Right kidney (tissue), 9 donors: ENCODE results near the gene UHRF2.
"Not testable (repeated sequence)": the region's sequence is repeated elsewhere in the genome, so short reads cannot be mapped to it uniquely, and the experiment has no call there.

Experiments used
- DNase-seq: peaks from one replicate; pipeline ENCODE4 v3.0.0-alpha.2; 2016
- long read RNA-seq, 8 donors: transcript quantifications; one replicate each; lab custom pipeline, GENCODE V29; 2026

UHRF2 gene, protein sequence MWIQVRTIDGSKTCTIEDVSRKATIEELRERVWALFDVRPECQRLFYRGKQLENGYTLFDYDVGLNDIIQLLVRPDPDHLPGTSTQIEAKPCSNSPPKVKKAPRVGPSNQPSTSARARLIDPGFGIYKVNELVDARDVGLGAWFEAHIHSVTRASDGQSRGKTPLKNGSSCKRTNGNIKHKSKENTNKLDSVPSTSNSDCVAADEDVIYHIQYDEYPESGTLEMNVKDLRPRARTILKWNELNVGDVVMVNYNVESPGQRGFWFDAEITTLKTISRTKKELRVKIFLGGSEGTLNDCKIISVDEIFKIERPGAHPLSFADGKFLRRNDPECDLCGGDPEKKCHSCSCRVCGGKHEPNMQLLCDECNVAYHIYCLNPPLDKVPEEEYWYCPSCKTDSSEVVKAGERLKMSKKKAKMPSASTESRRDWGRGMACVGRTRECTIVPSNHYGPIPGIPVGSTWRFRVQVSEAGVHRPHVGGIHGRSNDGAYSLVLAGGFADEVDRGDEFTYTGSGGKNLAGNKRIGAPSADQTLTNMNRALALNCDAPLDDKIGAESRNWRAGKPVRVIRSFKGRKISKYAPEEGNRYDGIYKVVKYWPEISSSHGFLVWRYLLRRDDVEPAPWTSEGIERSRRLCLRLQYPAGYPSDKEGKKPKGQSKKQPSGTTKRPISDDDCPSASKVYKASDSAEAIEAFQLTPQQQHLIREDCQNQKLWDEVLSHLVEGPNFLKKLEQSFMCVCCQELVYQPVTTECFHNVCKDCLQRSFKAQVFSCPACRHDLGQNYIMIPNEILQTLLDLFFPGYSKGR
- long read RNA-seq, donor 1, partial matches to known transcripts: 0 of 4 reads
- long read RNA-seq, donor 1, other reads (novel, unspliced or antisense): 0 of 4 reads
- long read RNA-seq, donor 2, partial matches to known transcripts: 0 of 2 reads
- long read RNA-seq, donor 2, other reads (novel, unspliced or antisense): 0 of 2 reads
- long read RNA-seq, donor 3, partial matches to known transcripts: 0 of 3 reads
- long read RNA-seq, donor 3, other reads (novel, unspliced or antisense): 0 of 3 reads
- long read RNA-seq, donor 4, partial matches to known transcripts: 0 of 6 reads
- long read RNA-seq, donor 4, other reads (novel, unspliced or antisense): 0 of 6 reads
- long read RNA-seq, donor 5, partial matches to known transcripts: 0 of 1 reads
- long read RNA-seq, donor 5, other reads (novel, unspliced or antisense): 0 of 1 reads
- long read RNA-seq, donor 6, partial matches to known transcripts: 0 of 2 reads
- long read RNA-seq, donor 6, other reads (novel, unspliced or antisense): 0 of 2 reads
- long read RNA-seq, donor 7, partial matches to known transcripts: 0 of 5 reads
- long read RNA-seq, donor 7, other reads (novel, unspliced or antisense): 0 of 5 reads
- long read RNA-seq, donor 8, partial matches to known transcripts: 0 of 5 reads
- long read RNA-seq, donor 8, other reads (novel, unspliced or antisense): 0 of 5 reads

DNA sequence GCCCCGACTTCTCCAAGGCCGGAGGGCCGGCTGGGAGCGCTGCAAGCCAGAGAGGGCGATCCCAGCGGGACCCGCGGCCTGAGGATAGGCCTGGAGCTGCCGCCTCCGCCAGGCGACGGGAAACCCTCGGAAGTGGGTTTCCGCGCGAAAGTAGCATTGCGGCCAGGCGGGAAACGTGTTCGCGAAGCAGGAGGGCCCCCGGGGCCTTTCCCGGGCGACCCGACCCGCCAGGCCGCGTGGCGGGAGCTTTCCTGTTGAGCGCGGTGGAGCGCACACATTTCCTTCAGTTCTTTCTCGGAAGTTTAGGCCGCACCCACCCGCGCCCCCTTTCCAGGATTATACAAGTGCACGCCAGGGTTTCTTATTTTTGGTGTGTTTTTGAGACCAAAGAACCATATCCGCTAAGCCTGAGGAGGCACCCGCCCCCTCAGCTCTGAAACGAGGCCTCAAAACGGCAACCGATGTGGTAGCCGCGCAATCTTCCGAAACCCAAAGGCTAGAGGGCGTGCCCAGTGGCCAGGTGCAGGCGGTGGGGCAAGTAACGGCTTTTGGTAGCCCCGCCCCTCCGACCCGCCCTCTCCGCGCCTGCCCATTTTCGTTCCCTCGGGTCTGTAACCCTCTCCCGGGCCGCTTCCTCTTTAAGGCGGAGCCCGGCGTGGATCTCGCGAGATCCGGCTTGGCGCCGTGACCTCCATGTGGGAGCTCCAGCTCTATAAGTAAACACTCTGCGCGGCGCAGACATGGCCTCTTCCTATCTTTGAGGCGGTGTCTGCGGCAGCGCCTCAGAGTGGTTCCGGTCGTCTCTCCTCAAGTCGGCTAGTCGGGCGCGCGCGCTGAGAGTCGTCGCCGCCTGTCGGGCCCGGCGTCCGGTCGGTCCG lies at the start of gene UHRF2:
UHRF2 (plus strand) TSS at position 713 of the 878 bp plus-strand sequence. CDS start 292 bp downstream, outside the sequence.
- peak; percentile 97 for DNase-seq

DNA sequence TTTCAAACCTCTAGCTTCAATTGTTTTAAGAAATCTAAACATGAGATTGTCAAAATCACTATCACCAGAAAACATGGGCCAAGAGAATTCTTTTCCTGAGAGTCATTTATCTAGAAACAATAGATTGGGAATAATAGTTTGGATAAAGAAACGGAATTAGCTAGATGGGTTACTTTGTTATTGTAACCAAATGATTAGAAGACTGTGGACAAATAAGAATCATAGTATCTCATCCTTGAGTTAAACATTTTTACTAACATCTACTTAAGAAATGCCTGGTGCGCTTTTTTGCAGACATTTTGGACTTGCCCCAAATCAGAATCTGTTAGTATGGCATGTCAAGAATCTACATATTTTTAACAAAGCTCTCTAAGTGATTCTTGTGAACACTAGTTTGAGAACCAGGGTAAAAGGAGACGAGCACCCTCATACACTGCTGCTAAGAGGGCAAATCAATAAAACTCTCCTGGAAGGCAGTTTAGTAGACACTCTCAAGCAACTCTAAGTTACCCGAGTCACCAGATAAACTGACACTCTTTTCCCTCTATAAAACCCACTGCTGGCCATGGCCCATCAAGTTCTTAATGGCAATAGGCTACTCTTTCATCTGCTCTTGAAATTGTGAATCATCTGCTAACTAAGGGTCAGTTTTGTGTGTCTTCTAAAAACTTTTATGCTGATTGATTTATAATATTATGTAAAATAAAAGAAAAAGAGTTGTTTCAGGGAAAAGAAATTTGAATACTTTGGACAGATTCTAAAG lies 45.7 kb upstream of the UHRF2 start:
- DNase-seq: no peak

DNA sequence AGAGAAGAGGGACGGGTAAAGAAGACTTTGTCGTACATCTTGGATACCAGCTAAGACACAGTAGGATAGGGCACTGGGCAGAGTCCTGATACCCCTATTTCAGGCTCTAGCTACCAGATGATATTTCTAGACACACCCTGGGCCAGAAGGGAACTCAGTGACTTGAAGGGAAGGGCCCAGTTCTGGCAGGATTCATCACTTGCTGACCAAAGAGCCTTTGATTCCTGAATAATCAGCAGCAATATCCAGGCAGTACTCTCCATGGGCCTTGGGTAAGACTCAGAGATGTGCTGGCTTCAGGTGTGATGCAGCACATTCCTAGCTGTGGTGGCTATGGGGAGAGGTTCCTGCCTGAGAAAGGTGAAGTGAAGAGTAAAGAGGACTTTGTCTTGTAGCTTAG lies 44.2 kb upstream of the UHRF2 start:
- DNase-seq: no peak

DNA sequence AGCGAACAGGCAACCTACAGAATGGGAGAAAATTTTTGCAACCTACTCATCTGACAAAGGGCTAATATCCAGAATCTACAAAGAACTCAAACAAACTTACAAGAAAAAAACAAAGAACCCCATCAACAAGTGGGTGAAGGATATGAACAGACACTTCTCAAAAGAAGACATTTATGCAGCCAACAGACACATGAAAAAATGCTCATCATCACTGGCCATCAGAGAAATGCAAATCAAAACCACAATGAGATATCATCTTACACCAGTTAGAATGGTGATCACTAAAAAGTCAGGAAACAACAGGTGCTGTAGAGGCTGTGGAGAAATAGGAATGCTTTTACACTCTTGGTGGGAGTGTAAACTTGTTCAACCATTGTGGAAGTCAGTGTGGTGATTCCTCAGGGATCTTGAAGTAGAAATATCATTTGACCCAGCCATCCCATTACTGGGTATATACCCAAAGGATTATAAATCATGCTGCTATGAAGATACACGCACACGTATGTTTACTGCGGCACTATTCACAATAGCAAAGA lies 31.5 kb upstream of the UHRF2 start:
- not testable (repeated sequence) for DNase-seq

DNA sequence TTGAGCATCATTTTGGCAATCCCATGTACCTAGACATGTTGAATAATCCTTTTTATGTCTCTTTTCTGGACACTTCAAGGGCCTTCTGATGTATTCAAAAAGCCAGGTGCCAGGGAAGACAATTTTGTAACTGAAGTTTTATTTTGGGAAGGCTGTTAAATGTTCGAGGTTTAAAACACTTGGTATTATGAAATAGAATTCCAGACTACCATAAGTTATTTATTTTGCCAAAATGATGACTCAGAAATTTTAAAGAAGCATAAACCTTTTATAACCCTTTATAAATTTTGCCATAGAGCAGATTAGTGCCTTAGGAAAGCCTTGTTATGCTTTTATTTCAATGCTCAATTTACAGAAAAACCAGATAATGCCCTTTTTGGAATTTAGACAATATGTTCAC lies 30.3 kb upstream of the UHRF2 start:
- DNase-seq: no peak

DNA sequence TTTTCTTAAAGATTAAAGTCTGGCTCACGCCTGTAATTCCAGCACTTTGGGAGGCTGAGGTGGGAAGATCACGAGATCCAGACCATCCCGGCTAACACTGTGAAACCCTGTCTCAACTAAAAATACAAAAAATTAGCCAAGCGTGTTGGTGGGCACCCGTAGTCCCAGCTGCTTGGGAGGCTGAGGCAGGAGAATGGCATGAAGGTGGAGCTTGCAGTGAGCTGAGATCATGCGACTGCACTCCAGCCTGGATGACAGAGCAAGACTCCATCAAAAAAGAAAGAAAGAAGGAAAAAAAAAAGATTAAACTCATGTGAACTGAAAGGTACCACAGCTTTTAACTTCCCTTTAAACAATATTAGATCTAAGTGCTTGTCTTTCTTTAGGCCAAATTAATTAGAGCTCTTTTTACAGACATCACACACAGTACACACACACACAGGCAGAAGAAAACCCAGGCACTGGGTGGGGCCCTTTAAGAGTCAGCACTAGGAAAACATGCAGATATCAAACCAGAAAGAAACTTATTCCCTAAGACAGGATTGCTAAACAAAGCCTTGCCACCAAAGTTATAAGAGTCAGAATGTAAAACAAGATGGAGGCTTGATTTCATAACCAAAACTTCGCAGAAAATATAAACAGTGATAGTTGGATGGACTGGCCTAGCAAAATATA lies 29.3 kb upstream of the UHRF2 start:
- DNase-seq: no peak

DNA sequence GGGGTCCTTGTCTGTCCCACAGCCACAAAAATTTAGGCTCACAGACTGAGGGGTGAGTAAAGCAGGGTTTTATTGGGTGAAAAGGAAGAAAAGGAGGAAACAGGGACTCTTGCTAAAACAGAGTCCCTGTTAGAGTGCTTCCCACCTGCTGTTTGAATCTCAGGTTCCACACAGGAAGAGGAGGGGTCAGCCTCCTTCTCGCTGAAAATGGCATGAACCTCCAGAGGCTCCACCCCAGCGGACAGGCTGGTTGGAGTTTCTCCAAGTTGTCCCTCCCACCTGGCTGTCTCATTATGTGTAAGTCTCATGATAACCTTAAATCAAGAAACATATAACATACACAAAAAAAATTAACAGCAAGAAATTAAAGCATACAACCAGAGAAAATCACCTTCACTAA lies 28.3 kb upstream of the UHRF2 start:
- DNase-seq: no peak

DNA sequence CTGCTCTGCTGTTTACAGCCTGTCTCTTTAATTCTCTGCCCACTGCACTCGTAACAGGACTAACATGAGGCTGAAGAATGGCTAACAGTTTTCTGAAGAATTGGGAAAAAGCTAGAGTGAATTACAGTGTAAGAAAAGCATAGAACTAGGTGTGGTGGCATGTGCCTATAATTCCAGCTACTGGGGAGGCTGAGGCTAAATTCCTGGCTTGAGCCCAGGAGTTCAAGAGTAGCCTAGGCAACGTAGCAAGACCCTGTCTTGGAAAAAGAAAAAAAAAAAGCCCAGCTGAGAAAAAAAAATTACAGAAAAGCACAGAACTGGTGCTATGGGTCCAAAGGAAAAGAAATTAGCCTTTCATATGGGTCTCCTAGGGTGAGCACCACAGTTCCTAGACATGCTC lies 13.9 kb upstream of the UHRF2 start:
- DNase-seq: no peak

DNA sequence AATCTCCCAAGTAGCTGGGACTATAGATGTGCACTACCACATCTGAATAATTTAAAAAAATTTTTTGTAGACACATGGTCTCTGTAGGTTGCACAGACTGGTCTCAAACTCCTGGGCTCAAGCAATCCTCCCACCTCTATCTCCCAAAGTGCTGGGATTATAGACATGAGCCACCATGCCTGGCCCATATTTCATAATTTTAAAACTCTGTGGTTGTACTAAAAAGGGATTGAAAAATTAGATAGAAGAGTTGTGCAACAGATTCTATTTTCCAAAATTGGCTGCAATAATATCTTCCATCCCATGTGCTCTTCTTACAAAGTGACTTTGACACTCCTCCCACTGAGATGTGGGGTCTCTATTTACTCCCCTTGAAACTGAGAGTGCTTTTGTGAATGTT lies 7.6 kb upstream of the UHRF2 start:
- no peak for DNase-seq

DNA sequence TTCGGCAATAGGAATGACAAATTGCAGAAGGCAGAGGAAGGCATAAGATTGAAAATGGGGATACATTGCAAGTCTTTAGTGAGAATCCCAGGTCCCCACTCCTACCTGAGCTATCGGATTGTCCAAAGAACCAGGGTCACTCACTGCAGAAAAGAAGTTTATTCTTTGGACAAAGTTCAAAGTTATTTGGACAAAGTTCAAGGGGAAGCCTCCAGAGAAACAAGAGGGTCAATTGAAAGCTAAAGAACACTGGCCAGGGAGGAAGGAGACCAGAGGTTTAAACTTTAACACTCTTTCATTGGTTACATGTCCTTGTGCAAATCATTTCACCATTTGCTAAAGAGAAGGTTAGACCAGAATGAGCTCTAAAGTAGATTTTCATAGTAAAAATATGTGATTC lies 5.2 kb upstream of the UHRF2 start:
- no peak for DNase-seq

DNA sequence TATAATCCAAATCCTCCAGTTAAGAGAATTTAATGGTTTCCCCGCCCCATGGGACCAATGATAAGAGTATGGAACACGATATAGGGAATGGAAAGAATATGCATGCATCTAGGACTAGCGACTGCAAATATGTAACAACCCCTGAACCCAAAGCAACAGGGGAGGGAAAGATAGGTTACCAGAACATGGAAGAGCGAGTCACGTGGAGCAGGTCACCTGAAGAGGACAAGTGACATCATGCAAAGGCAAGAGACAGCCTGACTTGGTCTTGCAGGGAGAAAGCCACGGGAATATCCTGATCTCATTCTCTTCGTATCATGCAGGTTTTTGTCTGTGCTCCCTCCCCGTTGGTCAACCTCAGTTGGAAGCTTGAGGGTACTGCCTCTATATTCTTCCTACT lies 4.7 kb upstream of the UHRF2 start:
- no peak for DNase-seq

DNA sequence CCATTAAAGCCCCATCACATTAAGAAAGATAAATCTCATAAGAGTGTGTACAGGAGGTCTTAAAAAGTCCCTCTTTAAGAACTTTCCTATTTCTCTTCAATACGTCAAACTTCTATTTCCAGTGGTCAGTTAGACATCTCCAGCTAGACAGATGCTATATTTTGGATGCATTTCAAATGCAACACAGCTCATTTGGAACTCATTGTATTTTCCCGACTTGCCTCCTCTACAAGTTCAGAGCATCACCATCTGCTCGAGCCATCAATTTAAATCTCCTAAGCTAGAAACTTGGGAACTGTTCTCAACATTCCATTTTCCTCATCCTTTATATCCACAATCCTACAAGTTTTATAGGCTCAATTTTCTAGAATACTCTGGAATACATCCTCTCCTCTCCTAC lies 3.2 kb upstream of the UHRF2 start:
- no peak for DNase-seq

DNA sequence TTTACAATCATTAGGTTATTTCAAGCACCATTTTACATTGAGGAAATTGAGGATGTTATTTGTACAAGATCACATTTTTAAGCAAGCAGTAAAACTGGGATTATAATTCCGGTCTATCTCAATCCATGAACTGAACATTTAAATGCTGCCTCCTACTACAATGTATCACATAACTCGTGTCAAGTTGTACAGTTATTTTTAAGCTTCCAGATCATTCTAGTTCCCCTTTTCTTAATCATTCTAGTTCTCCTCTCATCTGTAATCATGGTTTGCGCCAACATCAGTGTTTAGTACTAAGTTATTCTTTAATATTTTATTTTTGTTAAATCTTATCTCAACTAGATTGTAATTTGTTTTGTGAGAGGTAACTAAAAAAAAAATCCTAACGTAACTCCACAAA lies 2.4 kb upstream of the UHRF2 start:
- no peak for DNase-seq

DNA sequence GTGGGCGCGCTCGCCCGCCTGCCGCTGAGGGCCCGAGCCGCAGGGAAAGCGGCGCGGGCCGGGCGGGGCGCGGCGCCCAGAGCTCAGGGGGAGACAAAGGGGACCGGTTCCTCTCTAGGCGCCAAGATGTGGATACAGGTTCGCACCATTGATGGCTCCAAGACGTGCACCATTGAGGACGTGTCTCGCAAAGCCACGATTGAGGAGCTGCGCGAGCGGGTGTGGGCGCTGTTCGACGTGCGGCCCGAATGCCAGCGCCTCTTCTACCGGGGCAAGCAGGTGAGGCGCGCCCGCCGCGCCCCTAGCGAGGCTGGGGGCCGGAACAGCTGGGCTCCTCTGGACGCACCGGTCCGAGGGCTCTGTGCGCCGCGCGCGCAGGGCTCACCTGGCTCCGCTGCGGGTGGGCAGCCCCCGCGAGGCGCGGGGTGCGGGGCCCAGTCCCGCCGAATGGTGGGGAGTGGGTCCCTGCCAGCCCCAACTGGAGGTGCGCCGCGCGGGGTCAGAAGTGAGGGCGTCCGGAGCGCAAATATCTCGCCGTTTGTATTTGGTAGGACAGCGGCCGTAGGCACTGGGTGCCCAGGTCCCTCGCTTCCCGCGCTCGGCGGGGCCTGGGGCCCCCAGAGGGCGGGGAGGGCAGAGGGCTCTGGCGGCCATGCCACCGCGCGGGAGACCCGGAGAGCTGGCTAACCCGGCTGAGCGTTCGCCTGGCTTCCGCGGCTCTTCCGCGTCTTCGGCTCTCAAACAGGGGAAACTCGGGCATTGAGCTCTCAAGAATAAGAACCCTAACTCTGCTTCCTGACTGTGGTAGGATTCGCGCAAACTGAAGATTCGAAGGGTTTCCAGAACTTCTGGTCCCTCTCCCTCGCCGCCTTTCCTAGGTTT lies 607 bp downstream of the UHRF2 start:
- DNase-seq: peak; percentile 98

DNA sequence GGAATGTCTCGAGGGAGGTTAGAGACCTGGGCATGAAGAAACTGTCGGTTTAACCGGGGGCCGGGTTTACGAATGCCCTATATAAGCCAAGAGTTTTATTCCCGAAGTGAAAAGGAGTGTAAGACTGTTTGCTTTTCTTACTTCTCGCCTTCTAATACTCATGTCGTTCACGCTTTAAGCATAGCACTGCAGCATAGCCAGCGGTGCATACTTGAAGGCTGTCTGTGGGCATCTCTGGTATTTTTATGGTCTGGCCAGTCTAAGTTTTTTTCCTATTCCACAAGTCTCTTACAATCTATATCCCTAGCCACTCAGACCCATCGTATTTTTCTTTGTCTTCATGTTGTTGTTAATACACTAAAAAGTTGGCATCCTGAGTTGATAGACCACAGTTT lies 1.2 kb downstream of the UHRF2 start:
- no peak for DNase-seq

DNA sequence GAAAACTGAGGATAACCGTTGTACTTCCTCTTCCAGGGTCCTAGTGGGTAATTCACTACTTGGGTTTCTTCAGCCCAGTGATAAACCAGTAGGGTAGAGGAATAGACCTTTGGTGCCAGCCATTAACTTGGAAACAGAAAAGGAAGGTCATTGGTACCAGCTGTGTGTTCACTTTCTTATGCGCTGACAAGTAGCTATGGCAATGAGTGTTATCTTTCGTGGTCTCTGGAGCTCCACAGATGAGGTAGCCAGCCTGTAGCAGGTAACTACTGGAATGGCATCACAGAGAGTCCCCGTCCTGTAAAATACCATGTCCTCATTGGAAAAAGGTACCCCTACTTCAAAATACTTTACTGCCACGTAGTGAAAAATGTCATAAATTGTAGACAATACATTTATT lies 2.3 kb downstream of the UHRF2 start:
- no peak for DNase-seq

DNA sequence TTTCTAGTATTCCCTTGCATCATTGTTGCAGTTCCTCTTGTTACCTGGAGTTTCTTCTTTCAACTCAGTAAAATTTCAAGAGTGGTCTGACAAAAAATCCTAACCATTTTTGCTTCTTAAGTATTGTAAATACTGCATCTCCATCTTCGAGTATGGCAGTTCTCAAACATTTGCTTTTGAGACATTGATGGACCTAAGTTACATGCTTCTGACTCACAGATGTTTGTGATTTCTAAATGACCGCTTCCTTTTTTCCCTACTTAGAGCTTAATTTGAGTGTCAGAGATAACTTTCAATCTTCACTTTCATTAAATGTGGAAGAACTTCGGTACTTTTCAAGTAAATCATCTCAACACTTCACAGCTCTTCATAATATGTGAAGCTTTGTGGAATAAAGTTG lies 4.2 kb downstream of the UHRF2 start:
- DNase-seq: no peak

DNA sequence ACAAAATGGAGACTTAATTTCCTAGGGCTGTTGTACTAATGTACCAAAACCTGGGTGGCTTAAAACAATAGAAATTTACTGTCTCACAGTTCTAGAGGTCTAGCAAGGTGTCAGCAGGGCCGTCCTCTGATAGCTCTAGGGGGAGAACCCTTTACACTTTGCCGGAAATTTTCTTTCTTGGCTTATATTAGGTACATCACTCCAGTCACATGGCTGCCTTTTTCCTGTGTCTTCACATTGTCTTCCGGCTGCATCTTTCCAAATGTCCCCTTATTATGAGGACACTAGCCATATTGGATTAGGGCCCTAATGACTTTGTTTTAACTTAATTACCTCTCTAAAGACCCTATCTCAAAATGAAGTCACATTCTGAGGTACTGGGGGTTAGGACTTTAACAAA lies 5.8 kb downstream of the UHRF2 start:
- DNase-seq: no peak

DNA sequence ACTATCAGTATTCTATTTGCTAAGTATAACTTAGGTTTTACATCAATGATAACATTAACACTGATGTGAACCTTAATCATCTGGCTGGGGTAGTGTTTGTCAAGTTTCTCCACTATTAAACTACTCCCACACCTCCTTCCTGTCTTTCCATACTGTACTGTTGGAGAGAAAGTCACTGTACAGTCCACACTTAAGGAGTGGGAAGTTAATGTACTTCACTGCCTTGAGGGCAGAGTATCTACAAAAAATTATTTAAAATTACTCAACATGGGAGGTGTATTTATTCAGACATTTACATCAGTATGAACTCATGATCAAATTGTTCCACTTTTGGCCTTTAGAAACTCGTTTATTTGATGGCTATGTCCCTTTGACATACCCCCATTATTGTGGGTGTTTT lies 11.9 kb downstream of the UHRF2 start:
- no peak for DNase-seq
